ENCODE results near the gene ADAM17.

- TF ChIP-seq EZH2 (IDR thresholded peaks at IDR 0.05; ENCODE audit: borderline replicate concordance, control insufficient read depth, low read depth, low read length) = no peak
- no peak for TF ChIP-seq CTCF (IDR thresholded peaks at IDR 0.05 in 2 of 3, conservative IDR thresholded peaks at IDR 0.05 in 1 of 3; ENCODE audit: control insufficient read depth in 2 of 3, extremely low read depth in 1 of 3, insufficient read depth in 1 of 3, low read depth in 3 of 3, low read length in 3 of 3)
- TF ChIP-seq ELK1 (IDR thresholded peaks at IDR 0.05; ENCODE audit: low read depth, low read length) = no peak
- TF ChIP-seq SRF (IDR thresholded peaks at IDR 0.05; ENCODE audit: low read depth in 2 of 2, low read length in 2 of 2) = no peak
- no peak for TF ChIP-seq POLR2A (IDR thresholded peaks at IDR 0.05; ENCODE audit: low read depth, low read length)
- no peak for TF ChIP-seq JUNB (IDR thresholded peaks at IDR 0.05)
Observed at GRCh38 chr2:9574331-9574730, 18.7 kb upstream of the ADAM17 start.

Data from GM12878 (cell line).